GM19455 (cell line): ENCODE data around the gene GPRIN3.
"Not testable (repeated sequence)": the region's sequence is repeated elsewhere in the genome, so short reads cannot be mapped to it uniquely, and the experiment has no call there.

Experiments
- ATAC-seq: cut with Tn5 transposase; IDR thresholded peaks from one replicate; pipeline ENCODE4 v1.9.1; 2021; ENCODE audit not compliant: unreplicated experiment

Gene GPRIN3

DNA sequence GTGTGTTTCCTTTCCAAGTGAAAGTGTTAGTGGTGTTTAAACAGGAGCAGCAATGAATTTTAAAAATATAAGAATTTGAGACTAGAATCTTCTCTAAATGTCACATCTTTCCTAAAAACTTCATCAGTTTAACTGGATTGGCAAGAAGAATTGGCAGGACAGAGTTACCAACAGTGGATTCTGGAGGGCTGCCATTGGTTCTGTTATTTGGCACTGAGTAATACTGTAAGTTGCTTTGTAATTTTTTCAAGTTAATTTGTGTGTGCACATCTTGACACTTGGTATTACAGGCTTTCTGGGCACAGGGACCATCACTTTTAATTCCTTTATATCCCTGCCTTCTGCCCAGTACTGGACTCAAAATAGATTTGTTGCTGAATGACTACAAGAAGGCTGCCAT, 4.5 kb upstream of the GPRIN3 start:
- no peak for ATAC-seq

DNA sequence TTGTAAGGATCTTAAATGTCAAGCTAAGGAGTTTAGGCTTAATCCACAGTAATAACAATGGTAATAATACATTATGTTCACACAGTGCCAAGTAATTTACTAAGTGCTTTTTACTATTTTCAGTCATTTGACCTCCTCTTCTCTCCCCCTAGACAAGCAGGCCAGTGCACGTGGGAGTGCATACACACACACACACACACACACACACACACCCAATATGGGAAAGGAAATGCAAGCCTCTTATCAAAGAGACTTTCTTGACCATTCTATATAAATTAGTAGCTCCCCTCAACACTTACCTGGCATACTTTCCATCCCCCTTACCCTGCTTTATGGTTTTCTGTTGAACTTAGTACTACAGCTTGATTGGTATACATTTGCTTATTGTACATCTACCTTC, 3.8 kb upstream of the GPRIN3 start:
- no peak for ATAC-seq

DNA sequence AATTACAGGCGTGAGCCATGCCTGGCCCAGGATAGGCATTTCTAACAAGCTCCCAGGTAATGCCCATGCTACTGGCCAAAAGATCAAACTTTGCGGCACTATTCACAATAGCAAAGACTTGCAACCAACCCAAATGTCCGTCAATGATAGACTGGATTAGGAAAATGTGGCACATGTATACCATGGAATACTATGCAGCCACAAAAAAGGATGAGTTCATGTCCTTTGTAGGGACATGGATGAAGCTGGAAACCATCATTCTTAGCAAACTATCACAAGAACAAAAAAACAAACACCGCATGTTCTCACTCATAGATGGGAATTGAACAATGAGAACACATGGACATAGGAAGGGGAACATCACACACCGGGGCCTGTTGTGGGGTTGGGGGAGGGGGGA, 1.6 kb upstream of the GPRIN3 start:
- not testable (repeated sequence) for ATAC-seq

DNA sequence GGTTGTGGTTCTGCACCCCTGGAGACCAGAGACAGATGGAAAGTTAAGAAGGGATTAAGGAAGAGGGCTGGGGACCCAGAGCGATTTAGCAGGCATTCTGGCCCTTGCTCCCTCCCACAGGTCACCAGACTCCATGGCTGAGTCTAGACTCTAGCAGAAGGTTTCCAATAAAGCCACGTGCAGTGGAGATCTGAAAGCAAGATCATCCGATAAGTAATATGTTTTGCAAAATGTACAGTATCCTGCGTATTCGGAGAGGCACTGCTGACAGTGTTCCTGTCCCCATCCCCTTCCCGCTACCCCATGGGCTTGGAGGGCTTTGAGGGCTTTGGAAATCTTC, 531 bp upstream of the GPRIN3 start:
- ATAC-seq, result no peak

DNA sequence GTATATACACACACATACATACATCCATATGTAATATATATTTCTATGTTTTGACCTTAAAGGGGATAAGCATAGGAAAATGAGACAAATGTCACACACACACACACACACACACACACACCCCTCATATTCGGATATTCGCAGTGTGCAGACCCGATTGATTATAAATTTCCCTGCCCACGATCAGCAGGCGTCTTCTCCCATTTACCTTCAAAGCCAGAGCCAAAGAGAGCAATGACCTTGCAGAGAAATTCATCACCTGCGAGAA, 488 bp downstream of the GPRIN3 start:
- ATAC-seq, result no peak

DNA sequence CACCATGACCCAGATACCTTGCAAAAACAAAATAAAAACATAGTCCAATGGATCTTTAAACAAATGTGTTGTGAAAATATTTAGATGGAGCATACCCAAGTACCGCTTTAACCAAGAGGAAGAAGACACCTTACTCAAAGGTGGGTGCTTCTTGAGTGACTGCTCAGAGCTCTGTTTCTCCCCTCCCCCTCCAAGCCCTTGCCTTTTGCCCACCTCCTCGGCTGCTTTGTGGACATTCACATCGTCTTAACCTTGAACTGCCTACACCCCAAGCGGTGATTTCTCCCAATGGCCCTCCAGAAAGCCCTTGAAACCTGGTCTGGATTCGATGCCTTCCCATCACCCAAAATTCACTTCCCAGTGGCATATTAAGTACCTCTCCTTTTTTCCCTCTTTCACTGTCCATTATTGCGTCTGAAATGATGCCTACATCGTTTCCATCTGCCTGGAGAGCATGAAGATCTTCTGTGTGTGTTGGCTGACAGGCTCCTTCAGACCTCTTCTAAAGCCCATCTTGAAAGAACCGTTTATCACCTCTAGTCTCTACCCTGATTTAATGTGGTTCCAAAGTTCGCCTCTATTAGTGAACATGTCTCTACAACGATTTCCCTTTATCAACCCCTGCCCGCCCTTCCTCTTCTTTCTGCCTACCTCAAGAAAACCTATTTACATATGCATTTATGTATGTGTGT, 968 bp downstream of the GPRIN3 start:
- ATAC-seq, result no peak

DNA sequence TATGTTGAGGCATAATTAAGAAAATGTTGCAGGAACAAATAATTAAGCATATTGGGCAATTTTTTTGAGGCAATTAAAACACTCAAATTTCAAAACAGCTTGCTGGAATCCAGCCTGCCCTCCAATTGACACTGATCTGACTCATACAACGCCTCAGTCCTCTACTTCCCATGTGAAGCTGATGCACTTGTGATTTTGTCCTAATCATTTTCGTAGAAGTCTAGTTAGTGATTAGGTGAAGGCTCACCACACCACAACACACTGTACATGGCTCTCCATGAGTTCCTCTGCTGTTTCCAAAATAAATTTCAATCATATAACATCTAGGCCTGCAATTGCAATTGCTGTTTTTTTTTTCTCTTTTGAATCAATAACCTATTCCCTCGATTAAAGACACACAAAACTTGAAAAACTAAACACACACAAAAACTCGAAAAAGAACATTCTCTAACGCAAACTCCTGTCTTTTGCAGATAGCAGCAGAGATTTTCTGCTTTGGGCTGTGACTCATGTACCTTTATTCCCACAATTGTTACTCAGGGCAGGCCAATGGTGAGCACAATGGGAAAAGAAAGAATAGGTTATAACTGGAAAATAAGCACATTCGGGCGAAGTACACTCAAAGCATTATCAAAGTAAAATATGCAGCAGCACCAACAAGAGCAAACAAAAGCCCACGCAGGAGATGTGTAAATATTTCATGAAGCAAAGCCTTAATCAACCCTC, 1.7 kb downstream of the GPRIN3 start:
- ATAC-seq, result no peak

GRCh38 chr4:89305028-89305427, 2.6 kb downstream of the GPRIN3 start:
- no peak for ATAC-seq

- ATAC-seq, result no peak
Observed at GRCh38 chr4:89303814-89304388, 3.7 kb downstream of the GPRIN3 start.

DNA sequence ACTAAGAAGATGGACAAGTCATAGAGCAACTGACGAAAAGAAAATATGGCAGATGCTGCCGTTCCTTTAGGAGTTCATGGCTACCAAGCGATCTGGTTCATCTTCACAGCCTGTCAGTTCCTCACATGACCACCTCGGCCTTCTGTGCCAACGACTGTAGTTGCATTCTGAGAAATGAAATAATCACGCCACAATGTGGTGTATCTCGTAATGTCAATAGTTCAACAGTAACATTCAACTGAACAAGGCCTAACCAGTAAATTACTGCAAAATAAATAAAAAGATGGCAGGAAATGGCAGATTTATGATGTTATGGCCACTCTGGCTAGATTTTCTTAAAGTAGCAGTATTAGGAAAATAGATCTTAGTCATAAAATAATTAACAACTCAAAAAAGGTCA, 4.4 kb downstream of the GPRIN3 start:
- ATAC-seq, result no peak

DNA sequence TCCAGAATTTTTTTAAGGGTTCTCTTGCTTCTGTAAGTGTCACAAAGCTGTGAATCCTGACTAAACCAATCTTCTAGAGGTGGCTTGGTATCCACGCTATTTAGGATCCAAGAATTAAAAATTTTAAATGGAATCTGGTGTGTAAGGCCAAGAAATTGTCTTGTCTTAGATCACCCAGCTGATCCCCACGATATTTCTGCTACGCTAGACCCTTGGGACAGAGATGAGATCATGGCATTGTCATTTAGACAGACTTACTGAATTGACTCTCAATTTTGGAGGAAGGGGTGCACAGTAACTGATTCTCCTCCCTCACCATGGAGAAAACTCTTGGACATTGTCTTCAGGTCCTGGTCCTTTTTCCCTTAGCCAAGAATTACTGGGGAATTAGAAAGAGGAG, 5.7 kb downstream of the GPRIN3 start:
- ATAC-seq, result no peak

- ATAC-seq, result no peak
Observed at GRCh38 chr4:89301003-89301402, 6.6 kb downstream of the GPRIN3 start.

- no peak for ATAC-seq
Observed at GRCh38 chr4:89300499-89300898, 7.1 kb downstream of the GPRIN3 start.

DNA sequence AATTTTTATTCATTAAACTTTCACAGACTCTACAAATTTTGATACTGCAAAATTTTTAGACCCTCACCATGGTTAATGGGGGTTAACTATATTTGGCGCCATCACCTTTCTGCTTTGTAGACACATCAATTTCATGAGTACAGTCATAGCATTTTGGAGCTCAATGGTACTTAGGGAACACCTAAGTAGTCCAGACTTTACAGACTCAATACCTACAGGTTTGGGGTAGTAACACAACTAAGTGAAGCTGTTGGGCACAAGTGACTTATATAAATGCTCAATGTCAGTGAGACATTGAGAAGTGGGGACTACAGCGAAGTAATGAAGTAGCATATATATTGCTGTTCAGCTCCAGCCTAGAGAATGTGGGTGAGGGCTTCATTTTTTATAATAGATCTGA, 7.5 kb downstream of the GPRIN3 start:
- ATAC-seq, result no peak

GRCh38 chr4:89299153-89299791, 8.3 kb downstream of the GPRIN3 start:
- no peak for ATAC-seq

DNA sequence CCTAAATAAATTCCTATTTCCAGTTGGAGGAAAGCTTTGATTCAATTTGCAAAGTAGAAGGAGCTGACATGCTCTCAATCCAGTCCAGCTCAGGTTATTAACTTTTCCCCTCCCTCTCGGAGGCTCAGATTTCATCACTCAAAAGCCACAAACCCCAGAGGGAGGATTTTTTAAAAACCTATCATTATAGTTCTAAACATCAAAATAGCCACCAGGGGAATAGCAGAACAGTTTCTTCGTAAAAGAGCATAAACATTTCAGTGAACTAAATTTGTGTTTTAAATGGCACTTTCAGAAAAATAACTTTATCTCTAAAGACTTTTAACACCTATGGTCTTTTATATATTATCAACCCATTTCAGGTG, 8.8 kb downstream of the GPRIN3 start:
- ATAC-seq, result no peak

DNA sequence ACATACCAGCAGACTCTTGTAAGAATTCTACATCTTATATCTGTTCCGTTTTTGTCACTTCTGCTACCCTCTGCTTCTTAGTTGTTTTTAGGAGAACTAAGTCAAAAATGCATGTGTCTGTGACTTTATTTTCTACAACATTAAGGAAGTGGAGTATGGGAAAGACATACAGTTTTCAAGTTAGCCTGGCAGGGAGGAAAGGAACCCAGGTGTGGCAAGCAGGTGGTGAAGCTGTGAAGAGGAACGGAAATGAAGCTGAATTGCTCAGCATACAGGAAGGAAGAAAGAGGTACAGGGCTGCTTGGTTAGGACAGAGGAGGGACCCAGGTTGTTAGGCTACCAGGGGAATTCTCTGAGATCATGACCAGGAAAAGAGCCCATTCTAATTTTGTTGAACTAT, 9.4 kb downstream of the GPRIN3 start:
- no peak for ATAC-seq

DNA sequence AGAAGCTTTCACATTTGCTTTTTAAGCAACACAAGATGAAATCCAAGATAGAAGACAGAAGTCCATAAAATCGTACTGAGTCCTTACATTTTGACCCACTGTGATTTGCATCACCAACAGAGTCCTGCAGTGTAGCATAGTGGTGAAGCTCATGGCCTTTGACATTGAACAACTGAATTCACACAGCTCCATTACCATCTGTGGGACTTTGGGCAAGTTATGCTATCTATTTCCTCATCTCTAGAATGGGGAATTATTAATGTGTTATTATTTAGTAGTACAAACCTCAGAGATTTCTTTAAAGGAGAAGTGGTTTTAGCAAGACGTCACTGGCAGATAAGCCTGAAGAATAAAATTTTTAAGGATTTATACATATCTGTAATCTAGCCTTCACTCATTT, 10.7 kb downstream of the GPRIN3 start:
- ATAC-seq, result no peak

DNA sequence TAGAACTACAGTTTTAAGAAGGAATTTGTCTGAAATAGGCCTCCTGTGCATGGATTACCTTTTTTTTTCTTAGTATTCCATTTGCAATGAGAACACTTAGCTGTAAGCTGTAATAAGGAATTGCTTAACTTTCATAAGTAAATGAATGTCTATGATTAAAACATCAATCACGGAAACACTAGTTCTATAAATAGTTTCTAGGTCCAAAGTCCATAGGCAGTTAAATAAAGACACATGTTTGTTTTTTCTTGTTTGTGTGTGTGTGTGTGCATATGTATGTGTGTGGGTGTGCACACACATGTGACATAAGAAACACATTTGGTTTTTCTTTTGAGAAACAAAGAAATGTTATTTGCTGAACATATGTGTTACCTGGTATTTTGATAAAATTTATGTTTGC, 11.2 kb downstream of the GPRIN3 start:
- ATAC-seq, result no peak

GRCh38 chr4:89295415-89295927, 12.1 kb downstream of the GPRIN3 start:
- ATAC-seq, result no peak

DNA sequence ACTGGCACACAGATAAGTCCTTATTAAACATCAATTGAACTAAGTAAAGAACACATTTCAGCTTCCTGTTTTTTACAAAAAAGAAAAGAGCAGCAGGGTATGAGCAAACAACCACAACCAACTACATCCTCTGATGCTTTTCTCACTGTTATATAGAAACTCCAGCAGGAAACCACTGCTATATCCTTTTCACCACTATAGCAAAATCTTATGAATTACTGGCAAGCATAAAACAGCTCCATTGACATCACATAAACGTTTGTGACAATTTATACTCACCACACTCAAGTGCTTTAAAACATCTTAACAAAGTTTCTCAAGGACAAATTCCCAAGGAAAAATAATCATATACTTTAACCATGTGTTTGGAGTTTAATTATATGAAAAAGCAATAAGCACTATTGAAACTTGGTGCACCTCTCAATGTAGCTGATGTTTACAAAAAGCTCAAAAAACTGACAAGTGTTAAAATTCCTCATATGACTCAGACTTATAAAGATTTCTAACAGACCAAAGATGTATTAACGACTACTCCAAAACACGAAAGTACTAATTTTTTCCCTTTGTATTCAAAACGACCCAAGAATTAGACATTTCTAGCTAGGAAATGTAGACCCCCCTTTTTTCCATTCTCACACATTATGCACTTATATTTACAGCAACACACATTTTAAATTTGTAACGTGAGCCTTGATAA, 12.9 kb downstream of the GPRIN3 start:
- ATAC-seq, result peak; percentile 78

DNA sequence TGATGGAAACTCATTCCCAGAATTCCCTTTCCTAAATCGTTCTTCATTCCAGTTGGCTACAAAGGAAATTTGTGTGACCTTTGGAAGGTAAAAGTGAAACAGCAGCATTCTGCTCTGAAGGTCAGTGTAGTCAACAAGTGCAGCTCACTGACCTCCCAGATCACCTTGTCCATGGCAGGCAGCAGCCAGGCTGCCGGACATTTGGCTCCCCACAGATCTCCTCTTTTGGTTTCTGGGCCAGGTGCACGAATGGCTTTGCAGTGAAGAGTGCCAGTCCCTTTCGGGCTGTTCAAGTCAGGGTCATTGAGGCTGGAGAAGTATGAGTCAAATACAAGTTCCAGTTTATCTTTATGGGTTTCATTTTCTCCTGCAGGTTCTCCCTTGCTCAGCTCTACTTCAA, 14.3 kb downstream of the GPRIN3 start:
- no peak for ATAC-seq
